Amygdala (tissue), 56 donors: ENCODE measurements around the gene LILRB1.
"Not testable (repeated sequence)": the region's sequence is repeated elsewhere in the genome, so short reads cannot be mapped to it uniquely, and the experiment has no call there.

Experiments
- DNase-seq, 56 donors: peaks; one replicate each; lab custom pipeline; 2025; lab: John Stamatoyannopoulos, UW

Gene LILRB1

DNA sequence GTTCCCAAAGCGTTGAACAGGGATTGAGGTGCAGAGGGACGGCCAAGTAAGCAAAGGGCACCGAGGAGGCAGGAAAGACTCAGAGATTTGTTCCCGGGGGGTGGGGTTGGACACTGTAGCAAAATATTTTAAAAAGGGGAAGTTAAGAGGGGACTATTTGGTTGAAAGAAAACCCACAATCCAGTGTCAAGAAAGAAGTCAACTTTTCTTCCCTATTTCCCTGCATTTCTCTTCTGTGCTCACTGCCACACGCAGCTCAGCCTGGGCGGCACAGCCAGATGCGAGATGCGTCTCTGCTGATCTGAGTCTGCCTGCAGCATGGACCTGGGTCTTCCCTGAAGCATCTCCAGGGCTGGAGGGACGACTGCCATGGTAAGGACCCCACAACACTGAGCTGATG, at the start of gene LILRB1:
TSS of gene LILRB1 (plus strand) at position 223 of the 400 bp plus-strand sequence. CDS start 590 bp downstream, outside the sequence.
- DNase-seq: not testable (repeated sequence)

DNA sequence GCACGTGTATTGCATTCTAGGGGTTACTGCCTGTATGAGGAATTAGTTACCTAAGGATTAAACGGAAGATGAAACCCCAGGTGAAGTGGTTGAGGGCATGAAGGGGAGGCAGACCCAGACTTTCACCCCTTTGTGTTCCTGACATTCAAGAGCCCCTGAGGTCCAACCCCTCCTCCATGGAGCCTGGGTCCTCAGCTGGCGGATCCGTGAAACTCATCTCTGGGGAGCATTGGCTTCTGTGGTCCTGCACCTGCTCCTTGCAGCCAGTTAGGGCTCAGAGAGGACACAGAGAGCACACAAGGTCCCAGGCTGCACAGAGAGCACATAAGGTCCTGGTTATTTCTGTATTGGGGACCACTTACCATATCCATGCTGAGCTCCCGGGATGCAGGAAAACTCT, 43.9 kb upstream of the LILRB1 start:
- DNase-seq: no peak

DNA sequence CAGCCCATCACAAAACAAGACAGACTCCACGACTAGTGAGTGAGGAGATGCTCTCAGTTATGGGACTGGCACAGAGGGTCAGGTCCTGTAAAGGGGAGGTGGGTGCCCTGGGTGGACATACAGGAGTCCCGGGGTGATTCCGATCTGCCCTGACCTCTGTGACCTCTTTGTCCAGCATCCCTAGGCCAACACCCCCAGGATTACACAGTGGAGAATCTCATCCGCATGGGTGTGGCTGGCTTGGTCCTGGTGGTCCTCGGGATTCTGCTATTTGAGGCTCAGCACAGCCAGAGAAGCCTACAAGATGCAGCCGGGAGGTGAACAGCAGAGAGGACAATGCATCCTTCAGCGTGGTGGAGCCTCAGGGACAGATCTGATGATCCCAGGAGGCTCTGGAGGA, 43.3 kb upstream of the LILRB1 start:
- DNase-seq: no peak

DNA sequence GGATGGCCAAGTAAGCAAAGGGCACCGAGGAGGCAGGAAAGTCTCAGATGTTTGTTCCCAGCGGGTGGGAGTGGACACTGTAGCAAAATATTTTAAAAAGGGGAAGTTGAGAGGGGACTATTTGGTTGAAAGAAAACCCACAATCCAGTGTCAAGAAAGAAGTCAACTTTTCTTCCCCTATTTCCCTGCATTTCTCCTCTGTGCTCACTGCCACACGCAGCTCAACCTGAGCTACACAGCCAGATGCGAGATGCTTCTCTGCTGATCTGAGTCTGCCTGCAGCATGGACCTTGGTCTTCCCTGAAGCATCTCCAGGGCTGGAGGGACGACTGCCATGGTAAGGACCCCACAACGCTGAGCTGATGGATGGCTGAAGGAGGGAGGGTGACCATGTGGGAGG, 36.8 kb upstream of the LILRB1 start, which contains the start of gene LILRA1:
TSS of gene LILRA1 (plus strand) at position 188 of the 400 bp plus-strand sequence. CDS start 613 bp downstream, outside the sequence.
- not testable (repeated sequence) for DNase-seq

DNA sequence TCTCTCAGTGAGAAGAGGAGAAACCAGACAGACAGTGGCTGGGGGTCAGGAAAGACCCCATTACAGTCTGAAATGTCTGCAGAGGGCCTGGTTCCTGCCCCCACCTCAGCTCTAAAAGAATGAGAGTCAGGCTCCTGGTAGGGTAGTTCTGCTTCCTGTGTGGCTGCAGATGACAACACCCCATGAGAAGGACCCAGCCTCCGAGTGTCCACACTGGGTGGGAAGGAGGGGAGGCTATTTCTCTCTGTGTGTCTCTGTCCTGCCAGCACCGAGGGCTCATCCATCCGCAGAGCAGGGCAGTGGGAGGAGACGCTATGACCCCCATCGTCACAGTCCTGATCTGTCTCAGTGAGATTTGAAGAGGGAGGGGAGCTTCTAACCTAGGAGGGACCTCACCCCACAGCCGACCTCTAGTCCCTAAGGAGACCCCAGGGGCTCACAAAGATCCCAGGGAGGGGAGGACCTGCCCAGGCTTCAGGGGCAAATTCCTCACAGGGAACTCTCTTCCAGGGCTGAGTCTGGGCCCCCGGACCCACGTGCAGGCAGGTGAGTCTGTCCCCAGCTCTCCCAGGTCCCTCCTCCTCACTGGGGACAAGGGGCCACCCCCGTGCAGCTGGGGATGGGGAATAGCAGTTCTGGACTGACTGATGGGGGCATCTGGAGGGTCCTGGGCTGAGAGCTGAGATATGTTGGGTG, 36.2 kb upstream of the LILRB1 start:
- not testable (repeated sequence) for DNase-seq

DNA sequence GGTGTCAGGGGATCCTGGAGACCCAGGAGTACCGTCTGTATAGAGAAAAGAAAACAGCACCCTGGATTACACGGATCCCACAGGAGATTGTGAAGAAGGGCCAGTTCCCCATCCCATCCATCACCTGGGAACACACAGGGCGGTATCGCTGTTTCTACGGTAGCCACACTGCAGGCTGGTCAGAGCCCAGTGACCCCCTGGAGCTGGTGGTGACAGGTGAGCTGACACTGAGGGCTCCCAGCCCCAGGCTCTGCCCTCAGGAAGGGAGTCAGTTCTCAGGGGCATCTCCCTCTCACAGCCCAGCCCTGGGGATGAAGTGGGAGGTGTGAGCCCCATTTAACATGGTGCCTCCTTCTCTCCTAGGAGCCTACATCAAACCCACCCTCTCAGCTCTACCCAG, 35.5 kb upstream of the LILRB1 start:
- no peak for DNase-seq

DNA sequence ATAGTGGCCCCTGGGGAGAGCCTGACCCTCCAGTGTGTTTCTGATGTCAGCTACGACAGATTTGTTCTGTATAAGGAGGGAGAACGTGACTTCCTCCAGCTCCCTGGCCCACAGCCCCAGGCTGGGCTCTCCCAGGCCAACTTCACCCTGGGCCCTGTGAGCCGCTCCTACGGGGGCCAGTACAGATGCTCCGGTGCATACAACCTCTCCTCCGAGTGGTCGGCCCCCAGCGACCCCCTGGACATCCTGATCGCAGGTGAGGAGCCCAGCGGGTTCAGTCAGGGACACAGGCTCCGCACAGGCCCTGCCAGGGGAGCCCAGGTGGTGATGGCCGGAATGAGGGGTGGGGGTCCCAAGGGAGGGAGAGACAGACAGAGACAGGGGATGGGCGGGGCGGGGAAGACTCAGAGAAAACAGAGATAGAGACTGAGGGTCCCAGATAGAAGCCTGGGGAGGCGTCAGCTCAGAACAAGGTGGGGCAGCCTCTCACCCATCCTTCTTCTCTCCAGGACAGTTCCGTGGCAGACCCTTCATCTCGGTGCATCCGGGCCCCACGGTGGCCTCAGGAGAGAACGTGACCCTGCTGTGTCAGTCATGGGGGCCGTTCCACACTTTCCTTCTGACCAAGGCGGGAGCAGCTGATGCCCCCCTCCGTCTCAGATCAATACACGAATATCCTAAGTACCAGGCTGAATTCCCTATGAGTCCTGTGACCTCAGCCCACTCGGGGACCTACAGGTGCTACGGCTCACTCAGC, 34.4 kb upstream of the LILRB1 start:
- DNase-seq: not testable (repeated sequence)

DNA sequence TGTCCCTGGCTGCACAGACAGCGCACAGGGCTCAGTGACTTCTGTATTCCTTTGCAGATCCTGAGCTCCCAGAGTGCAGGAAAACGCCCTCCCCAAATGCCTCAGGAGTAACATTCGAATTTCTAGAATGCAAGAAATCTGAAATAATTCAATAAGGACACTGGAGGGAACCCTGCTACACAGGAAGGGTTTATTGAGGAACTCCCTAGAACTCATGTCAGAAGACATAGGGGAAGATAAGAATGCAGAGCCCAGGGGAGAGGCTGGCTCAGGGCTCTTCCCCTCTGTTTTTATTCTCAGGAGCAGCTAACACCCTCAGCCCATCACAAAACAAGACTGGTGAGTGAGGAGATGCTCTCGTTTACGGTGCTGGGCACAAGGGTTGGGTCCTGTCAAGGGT, 30.1 kb upstream of the LILRB1 start:
- DNase-seq: no peak

DNA sequence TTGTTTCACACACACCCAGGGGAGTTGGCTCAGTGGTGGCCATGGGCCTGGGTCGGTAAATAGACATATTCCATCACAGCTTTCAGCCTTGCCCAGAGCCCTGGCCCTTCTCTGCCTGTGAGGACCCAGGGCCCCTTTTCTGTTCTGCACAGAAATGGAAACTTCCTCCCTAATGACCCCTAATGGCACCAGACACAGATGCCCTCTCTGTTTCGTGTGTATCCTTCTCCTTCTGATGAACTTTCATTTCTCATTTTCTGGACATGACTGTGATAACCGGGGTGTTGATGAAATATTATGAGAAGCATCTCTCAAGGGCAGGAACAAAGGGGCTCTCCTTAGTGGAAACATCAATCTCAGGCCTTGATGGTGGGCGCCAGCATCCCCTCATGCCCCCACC, 24.1 kb upstream of the LILRB1 start:
- no peak for DNase-seq

DNA sequence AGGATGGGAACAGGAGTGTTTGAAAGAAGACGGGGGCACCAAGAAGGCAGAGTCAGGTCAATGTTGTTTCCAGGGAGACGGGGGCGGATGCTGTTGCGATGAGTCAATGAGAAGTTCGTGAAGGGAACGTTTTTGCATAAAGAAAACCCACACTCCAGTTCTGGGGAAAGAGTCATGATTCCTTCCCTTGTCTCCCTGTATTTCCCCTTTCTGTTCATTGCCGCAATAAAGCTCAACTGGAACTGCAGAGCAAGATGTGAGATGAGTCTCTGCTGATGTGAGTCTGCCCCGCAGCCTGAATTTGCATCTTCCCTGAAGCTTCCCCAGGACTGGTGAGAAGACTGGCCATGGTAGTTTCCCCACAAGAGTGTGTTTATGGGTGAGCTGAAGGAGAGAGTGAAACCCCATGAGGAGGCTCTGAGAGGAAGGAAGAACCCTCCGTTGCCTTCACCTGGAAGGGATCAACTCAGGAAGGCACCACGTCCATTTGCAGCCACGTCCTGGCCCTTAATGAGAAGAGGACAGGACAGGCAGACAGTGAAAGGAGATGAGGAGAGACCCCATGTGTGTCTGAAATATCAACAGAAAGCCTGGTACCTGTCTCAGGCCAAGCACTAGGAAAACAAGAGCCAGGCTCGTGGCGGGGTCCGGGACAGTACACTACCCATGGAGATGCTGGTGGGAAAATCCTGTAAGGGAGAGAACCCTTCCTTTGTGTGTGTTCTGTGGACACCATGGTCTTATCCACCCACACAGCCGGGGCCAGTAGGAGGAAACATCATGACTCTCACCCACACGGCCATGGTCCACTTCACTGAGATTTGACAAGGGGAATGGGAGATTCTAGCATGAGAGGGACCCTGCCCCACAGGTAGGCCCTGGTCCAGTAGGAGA, 23.1 kb upstream of the LILRB1 start:
- peak in 1 of 56 donors; percentile 1 for DNase-seq

DNA sequence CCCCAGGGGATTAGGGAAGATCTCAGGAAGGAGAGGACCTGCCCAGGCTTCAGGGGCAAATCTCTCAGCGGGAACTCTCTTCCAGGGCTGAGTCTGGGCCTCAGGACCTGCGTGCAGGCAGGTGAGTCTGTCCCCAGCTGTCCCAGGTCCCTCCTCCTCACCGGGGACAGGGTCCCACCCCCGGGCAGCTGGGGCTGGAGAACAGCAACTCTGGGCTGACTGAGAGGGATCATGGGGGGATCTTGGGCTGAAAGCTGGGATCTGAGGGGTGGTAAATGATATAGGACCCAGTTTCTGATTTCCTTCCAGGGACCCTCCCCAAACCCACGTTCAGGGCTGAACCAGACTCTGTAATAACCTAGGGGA, 22.5 kb upstream of the LILRB1 start:
- no peak for DNase-seq

DNA sequence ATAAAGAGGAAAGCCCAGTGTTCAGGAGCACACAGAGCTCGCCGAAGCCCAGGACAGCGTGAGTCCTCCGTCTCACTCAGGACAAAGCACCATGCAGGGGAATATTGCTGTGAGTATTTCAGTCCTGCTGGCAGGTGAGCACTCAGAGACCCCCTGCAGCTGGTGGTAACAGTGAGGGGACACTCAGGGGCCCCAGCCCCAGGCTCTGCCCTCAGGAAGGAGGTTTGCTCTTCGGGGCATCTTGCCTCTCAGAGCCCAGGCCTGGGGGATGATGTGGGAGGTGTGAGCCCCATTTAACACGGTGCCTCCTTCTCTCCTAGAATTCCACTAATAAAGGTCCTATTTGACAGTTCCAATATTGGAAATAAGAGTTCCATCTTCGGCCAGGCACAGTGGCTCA, 22.1 kb upstream of the LILRB1 start:
- no peak for DNase-seq

DNA sequence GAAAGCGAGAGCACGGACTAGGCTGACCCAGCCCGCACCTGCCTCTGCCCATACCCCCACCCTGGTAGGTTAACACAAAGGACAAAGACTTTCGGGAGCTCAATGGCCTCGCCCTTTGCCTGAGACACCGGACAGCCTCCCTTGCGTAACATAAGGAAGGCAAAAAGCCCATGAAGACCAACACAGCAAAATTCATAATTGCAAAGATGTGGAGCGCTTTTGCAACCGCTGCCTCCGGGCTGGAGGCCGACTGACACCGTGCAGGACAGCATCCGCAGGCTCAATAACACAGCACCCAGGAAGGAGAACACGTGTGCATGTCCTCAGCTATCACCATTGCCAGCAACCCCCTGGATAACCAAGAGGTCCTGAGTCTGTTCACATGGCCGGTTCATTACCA, 21.5 kb upstream of the LILRB1 start:
- DNase-seq: no peak

DNA sequence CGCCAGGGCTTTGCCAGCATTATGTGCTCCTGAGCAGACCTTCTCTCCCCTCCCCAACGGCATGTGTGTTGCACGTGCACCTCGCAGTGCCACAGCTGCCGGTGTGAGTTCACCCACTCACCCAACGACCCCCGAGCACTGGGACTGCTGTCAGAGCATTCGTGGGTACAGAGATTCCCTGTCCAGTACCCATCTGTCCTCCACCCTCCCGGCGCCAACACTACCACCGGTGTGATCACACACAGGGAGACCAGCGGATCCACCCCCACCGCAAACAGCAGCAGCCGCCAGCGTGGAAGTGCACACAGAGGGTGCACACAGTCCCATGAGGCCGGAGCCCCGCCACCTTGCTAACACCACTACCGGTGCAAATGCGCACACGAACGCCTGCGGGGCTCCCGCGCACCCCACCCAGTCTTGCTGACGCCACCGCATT, 20.9 kb upstream of the LILRB1 start:
- no peak for DNase-seq

DNA sequence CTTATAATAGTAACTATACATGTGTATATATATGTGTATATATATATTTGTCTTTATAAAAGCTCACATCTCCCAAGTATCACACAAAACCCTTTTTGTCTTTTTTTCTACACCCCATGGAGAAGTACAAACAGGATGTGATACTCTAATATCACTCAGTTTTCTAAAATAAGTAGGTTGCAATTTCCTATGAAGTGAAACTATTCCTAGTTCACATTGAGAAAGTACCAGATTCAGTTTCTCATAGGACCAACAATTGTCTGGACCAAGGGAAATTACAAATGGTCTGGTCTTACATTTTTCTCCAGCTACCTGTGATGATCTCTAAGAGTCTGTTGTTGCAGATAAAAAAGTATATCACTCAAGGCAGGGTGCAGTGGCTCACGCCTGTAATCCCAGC, 17.9 kb upstream of the LILRB1 start:
- DNase-seq: no peak

DNA sequence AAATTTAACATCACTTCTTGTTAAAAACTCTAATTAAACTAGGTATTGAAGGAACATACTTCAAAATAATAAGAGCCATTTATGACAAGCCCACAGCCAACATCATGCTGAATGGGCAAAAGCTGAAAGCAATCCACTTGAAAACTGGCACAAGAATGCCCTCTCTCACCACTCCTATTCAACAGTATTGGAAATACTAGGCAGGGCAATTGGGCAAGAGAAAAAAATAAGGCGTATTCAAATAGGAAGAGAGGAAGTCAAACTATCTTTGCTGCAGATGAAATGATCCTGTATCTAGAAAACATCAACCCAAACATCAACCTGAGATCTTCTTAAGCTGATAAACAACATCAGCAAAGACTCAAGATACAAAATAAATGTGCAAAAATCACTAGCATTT, 15.6 kb upstream of the LILRB1 start:
- DNase-seq: no peak

DNA sequence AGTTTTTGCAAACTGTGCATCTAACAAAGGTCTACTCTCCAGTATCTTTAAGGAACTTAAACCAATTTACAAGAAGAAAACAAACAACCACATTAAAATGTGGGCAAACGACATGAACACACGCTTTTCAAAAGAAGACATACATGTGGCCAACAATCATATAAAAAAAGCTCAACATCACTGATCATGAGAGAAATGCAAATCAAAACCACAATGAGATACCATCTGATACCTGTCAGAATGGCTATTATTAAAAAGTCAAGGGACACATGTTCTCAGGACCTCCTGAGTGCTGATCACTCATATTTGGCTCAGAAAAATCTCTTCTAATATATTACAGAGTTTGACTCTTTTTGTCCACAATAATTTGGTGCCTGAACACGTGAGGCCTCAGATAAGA, 14.2 kb upstream of the LILRB1 start:
- no peak for DNase-seq

DNA sequence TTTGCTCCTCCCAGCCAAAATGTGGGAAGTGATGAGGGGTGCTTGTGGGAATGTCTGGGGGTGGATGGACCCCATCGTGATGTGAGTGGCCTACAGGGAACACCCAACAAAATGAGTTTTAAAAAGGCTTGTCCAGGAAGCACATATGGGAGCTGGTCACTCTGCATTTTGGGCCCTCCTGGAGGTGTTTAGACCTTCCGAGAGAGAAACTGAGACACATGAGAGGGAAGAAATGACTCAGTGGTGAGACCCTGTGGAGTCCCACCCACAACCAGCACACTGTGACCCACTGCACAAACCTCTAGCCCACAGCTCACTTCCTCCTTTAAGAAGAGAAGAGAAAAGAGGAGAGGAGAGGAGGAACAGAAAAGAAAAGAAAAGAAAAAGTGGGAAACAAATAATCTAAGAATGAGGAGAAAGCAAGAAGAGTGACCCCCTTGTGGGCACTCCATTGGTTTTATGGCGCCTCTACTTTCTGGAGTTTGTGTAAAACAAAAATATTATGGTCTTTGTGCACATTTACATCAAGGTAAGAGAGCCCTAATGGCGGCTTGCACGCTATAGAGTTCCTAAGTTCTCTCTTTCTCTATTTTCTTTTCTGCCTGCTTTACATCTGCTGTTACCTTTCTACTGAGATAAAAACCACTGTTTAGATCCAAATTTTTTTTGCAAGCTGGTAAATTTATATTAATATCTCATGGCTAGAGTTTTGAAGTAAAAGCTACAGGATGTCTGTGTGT, 13.3 kb upstream of the LILRB1 start:
- no peak for DNase-seq

DNA sequence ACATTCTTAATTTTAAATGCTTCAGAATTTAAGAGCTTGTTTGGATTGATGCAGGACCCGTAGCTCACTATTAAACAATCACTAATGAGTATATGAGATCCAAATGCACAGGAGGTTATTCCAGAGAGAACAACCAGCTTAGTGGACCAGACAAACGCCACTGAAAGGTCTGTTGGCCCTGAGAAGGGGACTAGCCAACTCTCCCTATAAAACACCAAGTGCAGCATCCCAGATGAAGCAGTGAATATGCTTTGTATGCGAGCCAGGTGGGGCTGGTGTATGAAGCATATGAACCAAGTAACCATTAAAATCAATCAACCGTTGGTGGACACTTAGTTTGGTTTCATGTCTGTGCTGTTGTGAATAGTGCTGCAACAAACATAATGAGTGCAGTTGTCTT, 9.8 kb upstream of the LILRB1 start:
- DNase-seq: no peak

DNA sequence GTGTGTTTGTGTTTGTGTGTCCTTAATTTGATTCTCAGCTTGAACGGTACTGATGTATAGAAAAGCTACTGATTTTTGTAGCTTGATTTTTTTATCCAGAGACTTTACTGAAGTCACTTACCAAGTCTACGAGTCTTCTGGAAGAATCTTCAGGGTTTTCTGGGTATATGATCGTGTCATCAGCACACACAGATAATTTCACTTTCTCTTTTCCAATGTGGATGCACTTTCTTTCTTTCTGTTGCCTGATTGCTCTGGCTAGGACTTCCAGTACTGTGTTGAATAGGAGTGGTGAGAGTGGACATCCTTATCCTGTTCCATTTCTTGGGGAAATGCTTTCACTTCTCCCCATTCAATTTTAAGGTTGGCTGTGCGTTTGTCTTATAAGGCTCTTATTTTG, 7.9 kb upstream of the LILRB1 start:
- no peak for DNase-seq
